HG03378 (cell line): Measurements from ENCODE around the gene FLNB.

Source experiments
- ATAC-seq: cut with Tn5 transposase; IDR thresholded peaks from one replicate; pipeline ENCODE4 v1.9.1; 2021; ENCODE audit warnings: mild to moderate bottlenecking, moderate library complexity; ENCODE audit not compliant: unreplicated experiment

The FLNB gene

DNA sequence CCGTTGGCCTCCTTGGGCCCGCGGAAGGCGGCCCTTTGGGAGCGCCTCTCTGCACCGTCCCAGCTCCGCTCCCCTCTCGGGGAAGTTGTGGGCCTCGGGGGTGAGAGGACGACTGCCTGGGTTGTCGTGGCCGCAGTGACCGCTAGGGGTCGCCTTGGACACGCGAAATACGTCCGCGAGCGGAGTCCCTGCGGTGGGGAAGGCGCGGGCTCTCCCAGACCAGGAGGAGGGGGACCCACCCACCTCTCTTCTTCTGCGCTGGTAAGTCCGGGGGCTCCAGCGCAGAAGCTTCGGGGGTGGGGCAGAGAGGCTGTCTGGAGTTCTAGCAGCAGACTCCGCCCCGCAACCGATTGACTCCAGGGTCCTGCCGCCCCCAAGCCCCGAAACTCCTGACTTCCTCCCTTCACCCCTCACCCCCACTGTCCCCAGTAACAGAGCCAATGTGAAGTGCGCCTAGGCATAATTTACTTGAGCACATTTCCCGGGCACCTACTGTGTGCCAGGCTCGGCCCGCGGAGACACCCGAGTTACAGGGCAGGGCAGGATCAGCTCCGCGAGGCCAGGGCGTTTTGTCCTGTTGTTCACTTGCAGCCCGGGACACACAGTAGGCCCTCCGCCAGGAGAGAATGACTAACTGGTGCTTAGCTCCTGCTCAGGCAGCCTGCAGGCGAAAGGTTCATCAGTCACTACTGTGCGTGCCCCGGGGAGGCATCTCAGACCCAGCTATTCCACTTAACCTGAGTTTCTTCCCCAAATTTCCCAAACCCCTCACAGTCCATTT, 169.7 kb downstream of the FLNB start:
- peak; percentile 51 for ATAC-seq

DNA sequence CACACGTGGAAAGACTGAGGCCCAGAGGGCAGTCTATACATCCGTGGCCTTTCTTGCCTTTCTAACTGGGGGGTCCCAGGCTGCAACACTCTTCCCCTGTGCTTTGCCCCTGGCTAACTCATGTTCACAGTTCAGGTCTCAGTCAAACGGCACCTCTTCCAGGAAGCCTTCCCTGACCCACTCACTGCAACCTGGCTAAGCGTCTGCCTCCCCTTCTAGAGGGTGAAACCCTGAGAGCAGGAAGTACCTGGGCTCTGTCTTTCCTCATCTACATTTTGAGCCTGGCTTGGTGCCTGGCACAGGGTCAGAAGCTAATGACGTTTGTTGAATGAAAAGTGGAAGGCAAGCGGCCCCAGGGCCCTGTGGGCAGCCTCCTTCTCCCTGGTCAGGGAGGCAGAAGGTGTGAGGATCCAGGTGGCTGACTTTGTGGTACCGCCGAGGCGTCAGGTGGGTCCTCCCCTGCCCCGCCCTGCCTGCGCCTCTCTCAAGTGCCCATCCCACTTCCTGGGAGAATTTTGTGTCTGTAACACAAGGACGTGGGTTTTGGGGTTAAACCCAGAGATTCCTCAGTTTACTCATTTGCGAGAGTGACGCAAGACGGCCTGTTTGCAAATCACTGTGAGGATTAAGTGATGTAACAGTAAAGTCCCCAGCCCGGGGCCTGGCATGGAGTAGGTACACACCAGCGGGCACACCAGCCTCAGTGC, 170.5 kb downstream of the FLNB start:
- no peak for ATAC-seq

DNA sequence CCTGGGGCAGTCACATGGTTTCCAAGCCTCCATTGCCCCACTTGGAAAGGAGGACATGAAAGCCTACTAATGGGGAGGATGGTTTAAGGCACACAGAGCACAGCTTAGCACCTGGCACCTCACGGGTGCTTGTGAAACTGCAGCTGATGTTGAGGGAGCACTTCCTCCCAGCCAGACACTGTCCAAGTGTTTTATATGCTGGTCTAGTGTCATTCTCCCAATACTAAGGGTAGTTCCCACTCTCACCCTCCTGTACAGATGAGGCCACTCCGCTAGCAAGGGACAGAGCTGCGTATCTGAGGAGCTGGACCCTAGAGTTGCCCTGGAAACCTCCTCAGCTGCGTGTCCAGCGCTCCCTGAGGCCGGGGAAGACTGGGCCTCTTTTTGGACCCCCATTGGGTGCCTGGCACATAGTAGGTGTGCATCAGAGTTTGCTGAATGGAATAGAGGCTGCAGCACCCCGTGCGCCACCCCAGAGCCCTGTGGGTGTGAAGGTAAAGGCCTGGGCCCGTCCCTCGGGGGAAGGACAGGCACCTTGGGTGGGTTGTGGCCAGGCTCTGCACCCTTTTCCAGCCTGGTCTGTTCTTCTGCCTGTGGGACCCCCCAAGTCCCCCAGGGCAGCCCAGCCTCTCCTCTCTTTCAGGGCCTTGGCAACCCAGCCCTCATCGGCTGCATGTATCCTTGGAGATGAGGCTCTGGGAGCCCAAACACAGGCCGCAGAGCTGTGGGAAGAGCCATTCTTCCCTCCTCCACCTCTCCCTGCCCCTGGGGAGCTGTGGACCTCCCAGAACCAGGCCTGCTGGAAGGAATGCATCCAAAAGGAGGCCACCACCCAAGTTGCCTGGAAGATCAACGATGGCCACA, 171.2 kb downstream of the FLNB start:
- no peak for ATAC-seq

DNA sequence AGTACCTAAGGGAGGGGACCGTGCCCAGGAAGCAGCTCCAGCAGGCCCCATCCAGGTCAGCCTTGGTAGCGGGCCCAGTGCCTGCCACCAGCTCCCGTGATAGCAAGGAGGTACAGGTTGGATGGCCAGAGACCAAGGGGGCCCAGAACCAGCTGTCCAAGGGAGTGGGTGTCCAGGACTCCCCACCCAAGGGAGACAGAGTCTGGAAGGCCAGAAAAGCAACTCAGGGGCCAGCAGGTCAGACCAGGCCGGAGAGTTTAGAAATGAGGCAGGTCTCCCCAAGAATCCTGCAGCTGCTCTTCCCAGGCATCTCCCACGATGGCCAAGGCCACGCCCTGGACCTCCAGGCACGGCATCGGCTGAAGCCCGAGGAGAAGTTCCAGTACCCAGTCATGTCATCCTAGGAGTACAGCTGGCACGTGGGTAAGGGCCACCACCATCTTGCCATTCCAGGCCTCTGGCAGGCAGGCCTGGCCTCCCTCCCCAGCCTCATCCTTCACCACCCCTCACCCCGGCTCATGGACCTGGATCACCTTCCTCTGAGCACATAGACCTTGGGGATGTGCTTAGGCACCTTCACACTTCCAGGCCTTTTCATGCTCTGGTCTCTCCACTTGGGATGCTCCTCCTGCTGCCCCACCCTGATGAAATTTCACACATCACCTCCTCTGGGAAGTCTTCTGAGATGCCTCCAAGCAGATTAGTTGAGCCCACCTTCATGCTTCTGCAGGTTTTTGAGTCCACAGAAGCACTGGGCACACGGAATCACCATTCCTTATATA, 172.1 kb downstream of the FLNB start:
- no peak for ATAC-seq

DNA sequence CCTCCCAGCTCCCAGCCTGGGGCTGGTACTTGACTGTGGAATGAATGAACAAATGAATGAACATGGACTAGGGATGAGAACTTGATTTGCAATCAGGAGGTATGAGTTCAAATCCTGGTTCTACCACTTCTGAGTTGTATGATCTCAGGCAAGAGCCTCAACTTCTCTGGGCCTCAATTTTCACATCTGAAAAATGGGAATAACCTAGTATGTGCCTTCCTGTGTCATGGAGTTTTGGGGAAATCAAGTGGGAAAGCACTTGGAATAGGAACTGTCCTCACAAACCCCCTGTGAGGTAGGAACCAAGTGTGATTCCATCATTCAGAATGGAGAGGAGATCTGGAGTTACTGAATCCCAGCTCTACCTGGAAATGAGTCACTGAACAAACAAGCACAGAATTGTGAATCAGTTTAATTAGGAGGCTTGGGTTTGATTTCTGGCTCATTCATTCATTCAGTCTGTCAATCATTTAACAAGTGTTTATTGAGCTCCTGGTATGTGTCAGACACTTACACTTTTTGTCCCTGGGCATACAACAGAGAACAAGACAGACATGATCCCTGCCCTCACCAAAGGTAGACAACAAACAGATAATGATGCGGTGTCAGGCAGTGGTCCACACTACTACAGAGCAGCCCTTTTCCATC, 172.8 kb downstream of the FLNB start:
- no peak for ATAC-seq

DNA sequence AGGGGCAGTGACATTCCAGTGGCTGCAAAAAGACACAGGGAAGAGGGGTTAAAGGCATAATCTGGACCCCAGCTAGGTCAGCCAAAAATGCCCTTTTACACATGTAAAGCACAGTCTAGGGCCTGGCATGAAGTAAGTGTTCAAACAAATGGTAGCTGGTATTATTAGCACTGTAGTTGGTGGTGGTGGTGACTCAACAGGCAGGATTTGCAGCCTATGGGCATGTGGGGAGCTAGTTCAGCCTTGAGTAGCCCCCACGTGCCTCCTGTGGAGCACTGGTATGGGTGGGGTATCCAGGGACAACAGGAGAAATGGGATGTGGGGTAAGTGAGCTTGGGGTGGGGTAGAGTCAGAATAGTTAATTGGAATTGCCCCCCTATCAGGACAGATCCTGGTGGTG, 175.0 kb downstream of the FLNB start:
- no peak for ATAC-seq

DNA sequence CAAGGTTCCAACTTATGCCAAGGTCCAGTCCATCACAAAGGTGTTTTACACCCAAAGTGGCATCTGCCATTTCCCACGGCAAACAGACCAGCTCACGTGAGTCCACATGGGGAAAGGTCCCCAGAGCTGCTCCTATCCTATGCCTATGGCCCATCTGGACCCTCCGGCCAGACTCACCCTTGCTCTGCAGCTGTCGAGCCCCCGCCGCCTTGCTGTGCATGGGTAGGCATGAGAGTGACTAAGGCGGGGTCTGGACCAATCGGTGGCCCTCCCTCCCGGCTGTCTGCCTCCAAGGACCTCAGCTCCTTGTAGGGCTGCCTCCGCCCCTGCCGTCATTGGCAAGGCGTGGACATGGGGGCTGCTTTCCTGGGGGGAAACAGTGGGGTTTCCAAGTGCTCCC, 175.7 kb downstream of the FLNB start:
- no peak for ATAC-seq

DNA sequence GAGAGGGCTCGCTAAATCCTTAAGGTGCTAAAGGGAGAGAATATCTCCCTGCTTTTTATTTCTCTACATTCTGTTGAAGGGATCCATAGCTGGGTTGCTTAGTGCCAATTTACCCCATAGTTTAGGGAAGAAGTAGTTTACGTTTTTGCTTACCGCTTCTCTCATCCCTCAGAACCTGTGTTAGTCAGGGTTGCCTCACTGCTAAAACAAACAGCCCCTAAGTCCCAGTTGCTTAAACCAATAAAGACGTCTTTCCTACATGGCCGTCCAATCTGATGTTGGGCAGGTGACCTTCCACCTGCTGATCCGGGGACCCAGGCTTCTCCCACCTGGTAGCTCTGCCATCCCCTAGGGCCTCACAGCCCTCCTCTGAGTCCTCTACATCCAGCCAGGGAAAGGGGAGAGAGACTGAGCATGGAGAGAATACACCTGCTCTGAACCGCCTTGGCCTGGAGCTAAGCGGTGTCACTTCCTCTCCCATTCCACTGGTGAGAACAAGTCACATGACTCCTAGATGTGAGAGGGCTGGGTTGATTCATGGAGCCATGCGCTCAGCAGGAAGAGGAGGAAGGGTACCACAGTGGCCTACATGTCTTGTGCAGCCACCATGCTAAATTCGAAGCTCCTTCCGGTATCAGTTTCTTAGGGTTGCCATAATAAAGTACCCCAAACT, 176.2 kb downstream of the FLNB start:
- ATAC-seq, result no peak

DNA sequence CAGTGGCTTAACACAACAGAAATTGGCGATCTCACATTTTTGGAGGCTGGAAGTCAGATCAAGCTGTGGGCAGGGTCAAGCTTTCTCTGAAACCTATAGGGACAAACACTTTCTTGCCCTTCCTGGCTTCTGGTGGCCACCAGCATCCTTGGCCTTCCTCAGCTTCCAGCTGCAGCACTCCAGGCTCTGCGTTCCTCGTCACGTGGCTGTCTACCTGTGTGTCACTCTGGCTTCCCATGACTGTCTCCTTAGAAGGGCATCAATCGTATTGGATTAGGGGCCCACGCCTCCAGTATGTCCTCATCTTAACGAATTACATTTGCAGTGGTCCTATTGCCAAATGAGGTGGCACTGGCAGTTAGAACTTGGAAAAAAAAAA, 176.7 kb downstream of the FLNB start:
- ATAC-seq, result no peak

DNA sequence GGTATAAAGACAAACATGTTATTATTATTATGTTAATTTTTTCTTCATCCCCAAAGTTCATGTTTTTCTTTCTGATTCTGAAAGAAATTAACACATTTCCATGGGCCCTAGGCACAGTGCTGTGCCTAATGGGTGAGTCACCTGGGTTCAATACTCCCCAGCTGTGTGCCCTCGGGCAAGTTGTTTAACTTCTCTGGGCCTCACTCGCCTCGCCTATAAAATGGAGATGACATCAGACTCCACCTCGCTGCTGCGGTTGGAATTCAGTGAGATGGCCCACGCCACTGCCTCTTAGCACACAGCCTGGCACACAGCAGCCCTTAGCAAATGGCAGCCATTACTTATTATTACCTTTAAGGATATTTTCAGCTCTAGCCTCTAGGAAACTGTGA, 179.9 kb downstream of the FLNB start:
- no peak for ATAC-seq

DNA sequence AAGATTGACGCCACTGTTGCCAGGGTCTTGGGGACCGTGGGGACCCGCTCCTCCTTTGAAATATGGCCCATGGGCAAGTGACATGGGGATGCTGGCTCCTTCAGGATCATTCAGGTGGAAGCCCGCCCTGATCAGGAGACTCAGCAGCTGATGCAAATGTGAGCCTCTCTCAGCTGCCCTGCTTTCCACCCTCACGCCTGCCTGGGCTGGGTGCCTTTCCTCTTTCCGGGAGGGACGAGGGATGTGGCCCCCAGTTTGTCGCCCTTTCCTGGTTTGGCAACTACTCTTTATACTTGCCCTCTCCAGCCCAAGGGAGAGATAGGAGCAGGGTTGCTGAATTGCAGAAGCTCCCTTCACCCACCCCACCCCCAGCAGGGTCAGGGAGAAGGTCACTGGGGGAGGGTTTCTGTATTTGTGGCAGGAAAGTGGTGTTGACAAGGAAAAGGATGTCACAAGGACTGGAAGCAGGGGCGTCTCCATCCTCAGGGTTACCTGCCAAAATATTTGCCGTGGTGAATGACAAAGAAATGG, 180.8 kb downstream of the FLNB start:
- ATAC-seq, result no peak

DNA sequence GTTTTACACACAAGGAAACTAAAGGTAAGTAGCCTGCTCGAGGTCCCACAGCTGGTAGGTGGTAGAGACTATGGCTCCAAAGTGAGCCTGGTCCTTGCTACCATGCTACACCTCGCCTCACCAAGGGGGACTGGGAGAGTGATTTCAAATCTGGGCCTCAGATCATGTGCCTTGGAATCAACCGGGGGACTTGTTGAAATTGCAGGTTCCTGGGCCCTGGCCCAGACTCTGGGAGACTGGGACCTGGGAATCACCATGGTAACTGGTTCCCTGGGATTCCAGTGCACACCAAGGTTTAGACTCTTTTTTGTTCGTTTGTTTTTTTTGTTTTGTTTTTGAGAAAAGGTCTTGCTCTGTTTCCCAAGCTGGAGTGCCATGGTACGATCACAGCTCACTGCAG, 181.5 kb downstream of the FLNB start:
- no peak for ATAC-seq

DNA sequence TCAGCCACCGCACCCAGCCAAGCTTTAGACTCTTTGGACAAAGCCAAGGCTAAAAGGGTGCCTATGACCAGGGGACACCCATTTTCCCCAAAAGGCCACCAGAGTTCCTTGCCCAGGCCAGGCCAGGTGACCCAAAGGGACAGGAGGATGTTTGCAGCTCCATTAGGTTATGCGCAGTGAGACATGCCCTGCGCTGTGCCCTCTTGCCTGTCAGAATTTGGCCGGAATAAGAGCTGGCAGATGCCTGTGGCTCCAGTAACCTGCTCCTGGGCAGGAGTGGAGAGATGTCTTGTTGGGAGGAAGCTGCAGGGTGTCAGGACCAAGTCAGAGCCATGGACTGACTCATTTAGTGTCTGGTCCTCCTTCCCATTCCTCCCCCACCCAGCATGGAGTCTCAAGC, 182.1 kb downstream of the FLNB start:
- ATAC-seq, result no peak

DNA sequence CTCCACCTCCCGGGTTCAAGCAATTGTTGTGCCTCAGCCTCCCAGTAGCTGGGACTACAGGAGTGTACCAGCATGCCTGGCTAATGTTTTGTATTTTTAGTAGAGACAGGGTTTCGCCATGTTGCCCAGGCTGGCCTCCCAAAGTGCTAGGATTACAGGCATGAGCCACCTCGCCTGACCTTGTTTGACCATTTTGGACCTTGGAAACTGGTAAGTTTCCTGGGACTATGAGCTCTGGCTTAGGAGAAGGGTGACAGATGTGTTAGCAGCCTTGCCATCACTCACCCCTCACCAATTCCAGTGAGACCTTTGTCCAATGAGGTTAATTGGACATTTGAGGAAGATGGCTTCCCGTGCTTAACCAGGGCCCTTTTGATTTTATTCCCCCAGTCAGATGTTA, 182.7 kb downstream of the FLNB start:
- ATAC-seq, result no peak

DNA sequence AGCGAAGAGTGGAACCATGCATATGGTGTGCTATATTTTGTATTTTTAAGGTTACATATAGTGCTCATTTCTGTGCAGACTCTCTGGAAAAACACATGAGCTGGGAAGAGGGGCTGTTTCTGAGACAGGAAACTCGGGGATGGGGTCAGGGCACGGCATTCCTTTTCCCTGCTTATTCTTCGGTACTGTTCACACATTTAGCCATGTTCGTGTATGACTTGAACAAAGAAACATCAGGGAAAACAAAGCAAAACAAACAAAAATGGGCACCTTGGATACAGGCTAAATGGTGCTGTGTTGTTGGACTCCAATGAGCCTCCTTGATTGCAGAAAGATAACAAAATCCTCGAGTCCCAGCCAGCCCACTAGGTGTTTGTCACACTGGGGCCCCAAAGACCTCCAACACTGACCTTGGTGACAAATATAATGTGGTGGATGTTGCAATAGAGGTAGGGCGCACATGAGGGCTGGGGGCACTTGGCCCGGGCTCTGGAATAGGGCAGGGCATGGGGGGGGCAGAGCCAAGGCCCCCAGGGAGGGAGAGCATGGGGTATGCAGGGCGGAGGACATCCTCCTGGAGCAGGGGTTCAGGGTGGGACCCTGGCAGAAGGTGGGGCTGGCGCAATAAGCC, 183.3 kb downstream of the FLNB start:
- ATAC-seq, result no peak

DNA sequence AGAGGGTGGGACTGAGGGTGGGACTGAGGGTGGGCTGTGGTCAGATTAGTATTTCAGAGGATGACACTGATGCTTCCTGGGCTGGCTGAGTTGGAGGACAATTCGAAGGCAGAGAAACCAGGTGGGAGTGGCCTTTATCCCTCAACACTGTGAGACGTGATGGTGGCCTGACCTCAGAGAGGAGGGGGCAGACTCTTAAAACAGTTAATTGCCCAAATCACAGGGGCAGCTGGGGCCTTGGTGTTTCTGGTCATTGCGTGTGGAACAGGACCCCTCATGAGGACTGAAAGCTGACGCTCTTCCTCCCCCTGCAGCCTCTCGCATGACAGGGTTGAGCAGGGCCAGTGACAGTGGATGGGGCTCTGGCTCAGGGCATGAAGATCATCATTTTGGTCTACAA, 183.8 kb downstream of the FLNB start:
- ATAC-seq, result no peak

DNA sequence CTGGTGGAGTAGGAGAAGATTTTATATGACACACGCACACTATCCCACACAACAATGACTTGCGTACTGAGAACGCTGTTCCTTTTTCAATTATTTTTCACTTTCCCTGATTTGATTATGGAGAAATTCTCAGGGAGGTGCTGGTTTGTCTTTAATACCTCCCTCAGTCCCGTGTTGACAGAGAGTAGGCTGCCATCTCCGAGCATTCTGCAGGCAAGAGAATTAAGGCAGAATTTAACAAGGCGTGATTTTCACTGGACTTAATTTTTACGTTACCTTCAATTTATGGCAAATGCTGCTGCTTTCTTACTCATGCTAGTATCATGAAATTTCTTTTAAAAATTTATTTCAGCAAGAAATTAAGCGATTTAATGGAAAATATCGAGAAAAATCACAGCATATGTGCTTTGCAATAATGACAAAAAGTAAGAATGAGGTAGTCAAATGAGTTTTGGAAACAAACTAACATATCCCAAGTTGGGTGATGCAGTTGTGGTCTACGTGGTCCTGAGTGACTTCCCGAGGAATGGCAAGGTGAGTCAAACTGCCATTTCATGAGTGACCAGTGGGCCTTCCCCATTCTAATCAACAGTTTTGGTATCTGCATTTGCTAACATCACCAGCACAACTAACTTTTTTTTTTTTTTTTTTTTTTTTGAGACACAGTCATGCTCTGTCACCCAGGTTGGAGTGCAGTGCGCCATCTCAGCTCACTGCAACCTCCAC, 185.6 kb downstream of the FLNB start:
- ATAC-seq, result no peak

DNA sequence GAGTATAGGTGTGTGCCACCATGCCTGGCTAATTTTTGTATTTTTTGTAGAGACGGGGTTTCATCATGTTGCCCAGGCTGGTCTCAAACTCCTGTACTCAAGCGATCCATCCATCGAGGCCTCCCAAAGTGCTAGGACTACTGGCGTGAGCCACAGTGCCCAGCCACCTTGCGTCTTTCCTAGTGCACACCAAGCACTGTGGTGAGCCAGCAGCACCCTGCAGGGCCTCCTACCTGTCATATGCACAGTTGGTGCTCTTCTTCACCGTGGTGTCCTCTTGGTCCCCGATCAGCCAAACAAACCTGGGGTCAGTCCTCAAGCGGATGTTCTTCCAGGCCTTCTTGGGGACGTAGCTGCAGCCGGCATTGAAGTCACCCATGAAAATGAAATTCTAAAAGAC, 189.4 kb downstream of the FLNB start:
- no peak for ATAC-seq

DNA sequence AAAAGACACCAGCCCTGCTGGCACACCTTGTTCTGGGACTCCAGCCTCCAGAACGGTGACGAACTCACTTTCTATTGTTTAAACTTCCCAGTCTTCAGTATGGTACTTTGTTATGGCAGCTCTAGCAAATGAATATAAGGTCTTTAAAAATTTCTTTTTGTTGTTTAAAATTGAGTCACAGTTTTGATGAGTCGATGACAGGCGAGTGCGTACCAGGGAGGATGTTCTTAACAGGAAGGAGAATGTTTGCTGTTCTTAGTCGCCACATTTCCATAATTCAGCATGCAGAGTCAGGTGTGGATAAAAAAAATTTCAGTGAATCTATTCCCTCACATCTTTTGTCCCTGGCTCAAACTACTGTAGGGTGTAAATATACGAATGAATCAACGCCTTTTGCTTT, 190.1 kb downstream of the FLNB start:
- ATAC-seq, result no peak
